GM19395 (cell line): Measurements from ENCODE around the gene MRPS18B.

Experiments
- ATAC-seq: cut with Tn5 transposase; IDR thresholded peaks from one replicate; pipeline ENCODE4 v1.9.1; 2021; ENCODE audit warnings: mild to moderate bottlenecking, moderate library complexity; ENCODE audit not compliant: unreplicated experiment

The MRPS18B gene

DNA sequence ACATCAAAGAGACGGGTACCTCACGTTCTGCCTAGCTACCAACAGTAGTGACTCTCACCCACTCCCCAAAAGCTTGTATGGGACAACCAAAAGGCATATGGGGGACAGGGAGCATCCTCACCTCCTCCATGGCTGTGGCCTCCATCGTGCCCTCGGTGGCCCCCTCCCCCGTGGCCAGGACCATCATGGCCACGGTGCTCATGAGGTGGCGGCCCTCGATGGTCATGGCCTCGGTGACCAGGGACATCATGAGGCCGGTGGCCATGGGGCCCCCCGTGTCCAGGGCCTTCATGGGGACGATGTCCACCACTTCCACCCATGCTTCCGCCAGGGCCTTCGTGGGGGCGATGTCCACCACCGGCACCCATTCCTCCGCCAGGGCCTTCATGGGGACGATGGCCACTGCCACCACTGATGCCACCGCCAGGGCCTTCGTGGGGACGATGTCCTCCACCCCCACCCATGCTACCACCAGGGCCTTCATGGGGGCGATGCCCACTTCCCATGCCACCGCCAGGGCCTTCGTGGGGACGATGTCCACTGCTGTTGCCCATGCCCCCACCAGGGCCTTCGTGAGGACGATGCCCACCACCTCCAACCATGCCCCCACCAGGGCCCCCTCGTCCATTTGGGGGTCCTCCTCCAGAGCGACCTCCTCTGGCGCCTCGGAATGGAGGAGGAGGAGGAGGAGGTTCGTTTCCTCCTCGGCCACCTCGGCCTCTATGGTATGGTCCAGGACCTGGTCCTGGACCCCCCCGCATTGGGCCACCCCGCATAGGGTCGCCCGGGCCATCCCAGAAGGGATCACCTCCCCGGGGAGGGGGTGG, 15.6 kb upstream of the MRPS18B start:
- no peak for ATAC-seq

DNA sequence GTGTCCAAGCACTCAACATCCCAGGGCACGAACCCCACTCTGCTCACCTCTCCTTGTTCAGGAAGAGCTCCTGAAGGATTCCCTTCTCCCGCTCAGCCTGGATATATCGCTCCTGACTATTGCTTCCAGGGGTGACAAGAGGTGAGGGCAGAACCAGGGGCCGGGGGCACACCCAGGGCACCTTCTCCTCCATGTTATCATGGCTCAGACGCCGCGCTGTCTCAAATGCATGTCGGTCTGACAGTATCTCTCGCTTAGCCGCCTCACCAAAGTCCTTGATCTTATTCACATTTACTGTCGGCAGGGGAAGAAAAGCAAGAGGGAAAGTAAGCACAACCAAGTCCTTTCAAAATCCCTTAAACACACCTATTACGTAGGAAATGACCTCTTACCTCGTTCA, 13.7 kb upstream of the MRPS18B start:
- ATAC-seq, result no peak

DNA sequence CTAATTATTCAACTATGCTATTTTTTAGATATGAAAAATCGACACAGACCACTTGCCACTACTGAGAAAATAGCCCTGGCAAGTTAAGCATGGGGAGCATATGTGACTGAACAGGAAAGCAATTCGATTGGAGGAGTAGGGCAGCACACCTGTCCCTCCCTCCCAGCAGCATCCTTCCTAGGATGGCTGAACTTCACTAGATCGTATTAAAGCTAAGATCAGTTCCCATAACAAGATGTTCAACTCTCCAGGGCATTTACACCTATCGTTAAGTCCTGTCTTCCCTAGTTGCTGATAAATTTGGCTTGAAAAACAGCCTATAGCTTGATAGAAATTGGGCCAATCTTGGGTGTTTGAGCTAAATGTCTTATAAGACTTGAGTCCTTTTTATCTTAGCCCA, 7.6 kb upstream of the MRPS18B start:
- no peak for ATAC-seq

DNA sequence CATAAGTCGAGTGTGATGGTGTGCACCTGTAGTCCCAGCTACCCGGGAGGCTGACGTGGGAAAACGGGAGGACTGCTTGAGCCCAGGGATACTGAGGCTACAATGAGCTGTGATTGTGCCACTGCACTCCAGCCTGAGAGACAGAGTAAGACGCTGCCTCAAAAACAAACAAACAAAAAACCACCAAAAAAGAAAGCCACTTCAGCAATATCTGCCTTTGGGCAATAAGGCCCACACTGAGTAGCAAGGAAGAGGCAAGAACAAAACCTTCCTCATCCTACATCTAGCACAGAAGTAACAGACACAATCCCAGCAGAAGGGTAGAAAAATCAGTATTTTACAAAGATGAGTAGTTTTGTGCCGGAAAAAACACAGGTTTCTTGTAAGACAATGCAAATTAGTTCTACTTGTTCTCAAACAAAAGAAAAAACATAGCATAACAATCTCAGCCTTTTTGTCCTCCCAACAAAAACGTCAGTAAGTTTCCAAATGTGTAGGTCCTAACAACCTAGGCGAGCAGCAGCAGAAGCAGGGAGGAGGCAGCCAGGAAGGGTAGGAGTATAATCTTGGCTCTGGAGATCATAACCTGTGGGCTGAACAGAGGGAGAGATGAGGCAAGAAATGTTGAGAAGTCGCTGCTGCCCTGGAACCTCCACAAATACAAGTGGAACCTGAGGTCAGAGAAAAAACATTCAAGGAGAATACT, 6.3 kb upstream of the MRPS18B start:
- no peak for ATAC-seq

DNA sequence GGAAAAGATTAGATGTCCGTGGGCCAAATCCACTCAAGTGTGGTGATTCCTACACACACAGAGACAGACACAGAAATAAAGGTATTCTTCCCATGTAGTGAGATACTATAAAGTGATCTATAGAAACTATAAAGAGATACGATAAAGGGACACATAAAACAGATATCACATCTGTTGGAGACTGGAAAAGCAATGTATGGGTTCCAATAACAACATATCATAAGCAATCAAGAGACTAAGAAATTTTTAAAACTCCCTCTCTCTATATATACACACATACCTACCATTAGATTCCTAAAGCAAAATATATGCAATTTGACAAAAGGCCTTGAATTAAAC, 5.8 kb upstream of the MRPS18B start:
- ATAC-seq, result no peak

DNA sequence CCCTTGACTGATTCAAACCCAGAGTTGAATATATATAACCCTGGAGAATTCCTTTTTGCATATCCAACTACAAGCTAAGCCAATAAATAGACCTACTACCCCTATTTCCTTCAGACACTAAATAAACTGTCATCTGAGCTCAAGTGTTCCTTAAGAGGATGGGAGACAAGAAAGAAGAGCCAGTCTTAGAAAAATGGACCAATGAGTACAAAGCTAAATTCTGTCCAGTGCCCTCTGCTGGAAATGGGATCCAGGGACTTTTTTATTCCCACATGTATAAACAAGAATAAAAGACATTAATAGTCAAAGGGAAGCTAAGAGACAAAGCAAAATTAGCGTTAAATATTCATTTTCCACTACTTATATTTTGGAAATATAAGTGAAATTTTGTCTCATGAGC, 5.4 kb upstream of the MRPS18B start:
- no peak for ATAC-seq

DNA sequence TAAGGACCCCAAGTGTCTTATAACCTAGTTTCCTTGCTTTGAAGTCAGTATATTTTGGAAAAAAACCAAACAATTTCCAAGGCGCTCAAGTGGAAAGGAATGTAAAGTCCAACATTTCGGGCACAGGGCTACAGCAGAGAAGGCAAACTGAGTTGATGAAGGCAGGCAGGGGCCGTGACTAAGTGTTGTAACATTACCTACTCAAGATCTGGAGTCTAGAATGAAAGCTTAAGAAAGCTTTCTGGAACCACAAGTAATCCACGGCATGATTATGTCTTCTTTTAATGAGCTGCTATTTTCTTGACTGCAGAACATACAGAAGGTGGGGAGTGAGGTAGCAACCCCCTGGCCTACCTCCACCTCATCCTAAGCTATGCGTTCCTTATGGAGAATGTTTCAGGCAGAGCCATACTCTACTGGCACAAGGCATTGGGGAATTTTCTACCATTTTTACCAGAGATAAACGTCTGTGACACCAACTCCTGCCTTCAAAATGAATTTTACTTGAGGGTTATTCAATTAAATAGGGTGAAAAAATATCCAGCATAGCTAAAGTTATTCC, 4.9 kb upstream of the MRPS18B start:
- ATAC-seq, result no peak

DNA sequence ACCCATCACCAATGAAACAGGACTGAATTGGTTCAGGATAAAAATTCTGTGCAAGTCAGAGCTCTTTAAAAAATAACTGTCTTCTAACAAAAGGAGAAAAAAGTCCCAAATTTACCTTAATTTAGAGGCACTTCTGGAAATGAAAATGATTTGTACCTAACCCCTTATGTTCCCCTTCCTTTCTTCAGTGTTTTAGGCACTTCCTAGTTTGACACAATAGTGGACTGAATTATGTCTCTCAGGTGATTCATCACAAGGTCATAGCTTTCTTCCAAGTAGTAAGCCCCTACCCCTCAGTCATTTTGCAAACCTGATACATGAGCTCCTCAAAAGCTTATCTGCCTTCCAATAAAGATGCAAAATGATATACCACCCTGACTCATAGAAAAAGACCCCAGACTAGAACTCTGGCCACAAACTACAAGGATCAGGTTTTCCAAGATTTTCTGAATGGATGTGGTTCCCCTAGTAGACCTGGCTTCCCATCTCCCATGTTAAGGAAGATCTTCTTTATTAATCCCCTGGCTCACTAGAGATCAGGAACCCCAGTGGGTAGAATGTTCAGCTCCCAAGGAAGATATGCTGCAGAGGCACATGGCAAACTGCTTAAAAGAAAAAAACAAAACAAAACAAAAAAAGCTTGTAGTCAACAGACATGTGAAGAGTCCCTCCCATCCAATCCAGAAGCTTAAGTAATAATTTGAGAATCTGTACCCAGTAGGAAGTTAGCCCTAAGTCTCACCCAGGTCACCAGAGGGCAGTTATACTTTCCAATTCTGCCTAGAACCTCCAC, 4.2 kb upstream of the MRPS18B start:
- ATAC-seq, result no peak

DNA sequence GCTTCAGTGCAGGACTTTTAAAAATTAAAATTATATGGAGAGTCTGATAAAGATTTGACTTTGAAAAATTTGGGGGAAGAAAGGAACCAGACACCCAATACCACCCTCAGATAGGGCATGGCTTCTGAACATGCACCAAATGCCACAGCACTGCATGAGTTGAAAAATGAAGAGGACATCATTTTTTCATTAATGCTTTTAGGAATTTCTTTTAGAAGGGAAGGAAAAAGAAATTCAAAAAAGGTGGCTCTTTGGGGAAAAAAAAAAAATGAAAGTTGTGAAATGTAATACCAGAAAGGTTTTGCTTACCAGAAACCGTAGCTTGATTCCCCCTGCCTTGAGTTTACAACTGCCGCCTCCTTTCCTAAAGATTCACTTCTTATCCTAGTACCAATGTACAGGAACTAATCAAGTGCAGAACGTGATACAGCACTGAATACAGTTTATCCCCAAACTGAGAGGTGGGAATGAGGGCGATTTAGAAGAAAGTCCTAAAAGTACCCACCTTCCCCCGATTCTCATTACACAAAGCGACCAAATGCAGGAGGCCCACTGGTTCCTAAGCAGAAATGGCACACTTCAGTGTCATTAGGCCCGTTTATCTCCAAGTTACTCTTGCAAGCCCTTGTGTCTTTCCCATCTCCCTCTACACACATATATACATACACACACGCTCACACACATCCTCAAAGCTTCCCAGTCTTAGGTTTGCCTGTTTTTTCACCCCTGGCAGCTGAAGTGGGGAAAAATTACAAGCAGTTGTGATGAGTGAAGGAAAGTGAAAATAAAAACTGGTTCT, 3.4 kb upstream of the MRPS18B start:
- ATAC-seq, result no peak

DNA sequence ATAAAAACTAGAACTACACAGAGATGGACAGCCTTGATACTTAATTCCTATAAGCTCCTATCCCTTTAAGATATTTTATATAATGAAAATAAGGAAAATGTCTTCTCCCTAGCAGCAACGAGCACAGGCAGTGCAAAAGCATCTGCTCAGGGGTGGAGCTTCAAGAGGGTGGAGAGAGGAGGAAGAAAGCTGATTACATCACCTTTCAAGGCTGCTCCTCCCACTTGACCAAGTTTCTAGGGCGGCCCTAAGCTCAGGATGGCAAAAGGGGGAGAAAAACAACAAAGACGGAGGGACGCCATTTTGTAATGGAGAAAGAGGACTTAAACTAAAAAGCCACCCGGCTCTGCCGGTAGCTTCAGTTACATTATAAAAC, 2.8 kb upstream of the MRPS18B start:
- peak; percentile 54 for ATAC-seq

DNA sequence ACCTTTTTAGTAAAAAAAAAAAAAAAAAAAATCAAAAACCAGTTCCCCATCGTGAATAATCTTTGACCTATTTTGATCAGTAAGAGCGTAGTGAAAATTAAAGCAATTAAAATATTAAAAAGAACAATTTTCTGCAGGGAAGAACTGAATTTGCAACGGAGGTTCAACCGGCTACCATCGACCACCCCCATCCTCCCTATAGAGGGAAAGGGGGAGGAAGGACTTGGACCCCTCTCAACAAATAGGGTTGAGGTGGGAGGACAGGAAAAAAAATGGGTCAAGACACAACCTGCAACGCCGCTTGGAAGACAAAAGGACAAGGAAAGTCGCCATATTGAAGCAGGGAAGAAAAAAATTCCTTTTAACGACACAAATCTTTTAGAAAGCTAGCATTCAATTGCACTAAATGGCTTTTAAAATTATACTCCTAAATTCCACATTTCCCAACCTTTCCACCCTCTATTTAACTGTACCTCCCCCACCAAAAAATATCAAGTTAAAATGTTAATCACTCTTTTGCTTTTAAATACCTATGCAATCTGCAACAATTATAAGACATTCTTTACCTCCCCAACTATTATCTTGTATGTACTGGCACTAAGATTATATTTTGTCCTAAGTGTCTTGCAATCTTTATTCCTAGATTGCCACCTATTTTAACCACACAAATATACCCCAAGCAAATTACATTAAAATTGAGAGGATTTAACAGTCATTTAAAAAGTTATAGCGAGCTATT, 2.3 kb upstream of the MRPS18B start:
- no peak for ATAC-seq

DNA sequence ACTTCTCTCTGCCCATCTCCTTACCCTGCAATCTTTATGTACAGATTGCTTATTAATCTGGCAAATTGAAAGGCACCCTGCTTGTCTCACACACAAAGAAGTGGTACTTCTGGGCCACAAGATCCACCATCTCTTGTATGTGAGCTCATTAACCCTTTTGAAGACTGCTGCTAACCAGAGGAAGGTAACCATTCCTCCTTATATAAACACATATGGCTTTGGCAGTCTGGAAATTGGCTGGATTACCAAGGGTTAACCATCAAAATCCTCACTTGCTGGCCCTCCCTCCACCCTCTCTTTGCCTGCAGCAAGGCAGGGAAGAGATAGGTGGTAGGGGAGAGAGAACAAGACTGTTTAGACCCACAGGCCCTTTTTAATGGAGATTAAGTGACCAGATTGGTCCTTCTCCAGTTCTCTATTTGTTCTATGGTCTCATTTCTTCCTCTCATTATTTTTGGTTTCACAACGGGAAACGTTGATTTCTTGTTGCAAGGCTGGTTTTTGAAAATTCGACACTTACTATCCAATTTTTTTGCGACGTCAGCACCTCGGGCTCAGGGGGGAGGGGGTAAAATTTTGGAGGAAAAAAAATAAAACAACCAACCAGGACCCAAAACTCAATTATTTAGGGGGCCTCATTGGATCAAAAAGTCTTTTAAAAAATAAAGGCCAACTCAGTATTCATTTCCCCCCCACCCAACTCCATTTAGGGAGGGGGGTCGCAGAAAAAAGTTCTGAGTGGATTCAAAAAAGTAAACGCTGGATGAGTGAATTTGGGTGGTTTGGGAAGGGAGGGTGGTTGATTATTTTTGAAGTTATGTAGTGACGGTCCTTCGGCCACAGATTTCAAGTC, 1.5 kb upstream of the MRPS18B start:
- no peak for ATAC-seq

DNA sequence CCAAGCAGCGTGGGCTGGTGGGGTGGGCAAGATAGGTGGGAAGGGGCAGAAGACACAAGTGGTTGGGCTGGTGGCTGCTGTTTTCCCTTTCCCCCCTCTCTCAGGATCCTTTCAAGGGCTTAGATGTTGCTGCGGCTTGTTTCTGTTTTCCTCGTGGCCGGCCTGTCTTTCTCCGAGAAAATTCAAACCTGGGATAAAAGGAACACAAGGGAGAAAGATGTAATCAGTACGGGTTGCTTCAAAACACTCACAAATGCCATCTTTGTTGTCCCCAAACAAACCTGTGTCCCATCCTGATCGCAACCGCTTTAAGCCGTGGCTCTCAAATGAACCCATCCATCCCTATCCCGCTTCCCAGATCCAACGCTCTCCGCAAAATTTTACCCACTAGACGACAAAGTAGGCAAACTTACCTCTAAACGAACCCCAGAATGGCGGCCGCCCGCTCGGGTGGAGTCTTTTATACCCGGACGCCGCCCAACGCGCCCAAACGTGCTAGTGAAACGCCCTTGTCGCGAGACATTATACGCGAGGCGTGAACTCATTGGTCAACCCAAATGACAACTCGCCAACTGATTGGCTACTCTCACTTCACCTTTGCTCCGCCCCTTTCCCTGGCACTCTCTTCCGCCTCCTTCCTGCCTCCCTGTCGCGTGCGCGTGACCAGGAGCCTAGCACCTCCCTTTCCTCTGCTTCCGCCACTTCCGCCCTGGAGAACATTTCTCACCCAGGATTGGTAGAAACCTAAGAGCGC, 652 bp upstream of the MRPS18B start, which contains the start of gene PPP1R10:
Gene PPP1R10 (minus strand): TSS at position 433 of the 754 bp plus-strand sequence. CDS start 7,299 bp downstream, outside the sequence.
- ATAC-seq, result peak; percentile 78

DNA sequence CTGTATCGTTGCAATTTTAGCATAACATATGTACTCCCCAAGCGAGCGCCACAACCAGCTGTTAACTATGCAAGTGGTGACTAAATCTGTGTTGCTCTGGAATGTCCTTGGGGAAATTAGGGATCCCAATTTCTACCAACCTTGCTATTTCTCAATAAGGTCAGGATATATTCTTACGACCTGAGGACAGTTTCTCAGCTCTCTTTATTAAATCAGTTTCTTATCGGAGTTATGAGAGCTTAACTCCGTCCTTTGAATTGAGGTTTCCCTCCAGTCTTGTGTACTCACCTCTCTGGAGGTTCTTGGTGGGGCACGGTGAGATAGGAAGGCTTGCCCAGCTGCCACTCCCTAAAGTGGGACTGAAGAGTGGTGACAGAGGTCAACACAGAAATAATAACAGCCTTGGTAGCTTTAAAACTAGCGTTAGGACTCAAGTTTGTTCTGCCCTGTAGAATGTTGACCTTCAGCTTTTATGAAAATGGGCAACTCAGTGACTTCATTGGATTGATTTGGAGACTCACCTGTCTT, 694 bp downstream of the MRPS18B start:
- ATAC-seq, result no peak

DNA sequence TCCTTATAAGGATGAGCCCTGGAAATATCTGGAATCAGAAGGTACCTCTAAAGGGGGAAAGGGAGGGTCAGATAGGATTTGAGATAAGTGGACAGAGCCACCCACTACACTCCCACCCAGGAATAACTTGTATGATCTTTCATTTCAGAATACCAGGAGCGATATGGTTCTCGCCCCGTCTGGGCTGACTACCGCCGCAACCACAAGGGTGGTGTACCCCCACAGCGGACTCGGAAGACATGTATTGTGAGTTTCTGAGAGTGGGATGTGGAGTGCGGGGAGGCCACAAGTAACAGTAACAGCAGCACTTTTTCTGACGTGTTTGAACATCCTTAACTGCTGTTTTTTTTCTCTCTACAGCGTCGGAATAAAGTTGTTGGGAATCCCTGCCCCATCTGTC, 1.9 kb downstream of the MRPS18B start:
- ATAC-seq, result no peak

DNA sequence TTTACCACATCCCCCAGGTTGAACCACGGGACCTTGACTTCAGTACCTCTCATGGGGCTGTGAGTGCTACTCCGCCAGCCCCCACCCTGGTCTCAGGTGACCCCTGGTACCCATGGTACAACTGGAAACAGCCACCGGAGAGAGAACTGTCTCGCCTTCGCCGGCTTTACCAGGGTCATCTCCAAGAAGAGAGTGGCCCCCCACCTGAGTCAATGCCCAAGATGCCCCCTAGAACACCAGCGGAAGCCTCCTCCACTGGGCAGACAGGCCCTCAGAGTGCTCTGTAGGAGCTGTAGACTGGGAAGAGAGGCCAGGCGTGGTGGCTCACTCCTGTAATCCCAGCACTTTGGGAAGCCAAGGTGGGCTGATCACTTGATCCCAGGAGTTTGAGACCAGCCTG, 7.9 kb downstream of the MRPS18B start:
- ATAC-seq, result no peak

DNA sequence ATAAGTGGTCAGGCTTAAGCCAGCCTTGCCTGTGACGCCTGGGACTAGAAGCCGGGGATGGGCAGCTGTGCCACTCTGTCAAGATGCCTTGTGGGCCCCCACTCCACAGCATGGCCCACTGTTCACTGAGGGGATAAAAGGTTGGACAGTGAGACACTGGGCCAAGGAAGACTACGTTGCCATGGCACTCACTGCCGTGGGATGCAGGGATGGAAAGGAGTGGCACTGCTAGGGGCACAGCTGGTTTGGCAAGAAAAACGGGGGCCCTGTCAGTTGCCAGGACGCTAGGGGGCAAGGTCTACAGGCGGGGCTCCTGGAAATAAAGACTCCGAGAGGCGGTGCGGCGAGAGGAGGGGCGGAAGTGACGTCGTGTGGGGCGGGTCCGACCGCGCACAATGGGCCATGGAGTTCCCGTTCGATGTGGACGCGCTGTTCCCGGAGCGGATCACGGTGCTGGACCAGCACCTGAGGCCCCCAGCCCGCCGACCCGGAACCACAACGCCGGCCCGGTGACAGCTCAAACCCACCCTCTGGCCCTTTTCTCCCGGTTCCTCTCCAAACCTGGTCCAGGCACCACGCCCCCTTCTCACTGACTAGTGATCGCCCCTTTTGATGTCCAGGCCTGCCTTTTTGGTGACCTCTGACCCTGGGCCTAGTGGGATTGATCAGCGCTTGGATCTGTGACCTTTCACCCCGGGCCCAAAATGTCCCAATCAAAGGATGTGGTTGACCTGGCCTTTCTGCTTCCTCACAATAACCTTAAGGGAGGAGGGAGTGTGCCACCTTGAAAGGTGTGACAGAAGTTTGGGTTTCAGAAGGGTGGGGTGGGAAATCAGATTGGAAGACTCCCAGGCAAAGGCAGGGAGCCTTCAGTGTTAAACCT, 9.1 kb downstream of the MRPS18B start, which contains the start of gene ATAT1:
Gene ATAT1 (plus strand): TSS at position 391 of the 883 bp plus-strand sequence.
- ATAC-seq, result peak; percentile 81
